ENCODE results near the gene EXOC6B.

EXOC6B gene

GRCh38 chr2:72178551-72178950 is 647.3 kb downstream of the EXOC6B start:
- H2BK15ac ChIP-seq (replicated peaks; ENCODE audit: low read depth) = no peak overlapping the region
- H3K4me2 ChIP-seq (ENCODE audit: low read length) = no peak overlapping the region
- H2BK120ac ChIP-seq (ENCODE audit: low read depth, low read length) = no peak overlapping the region
- no peak for DNase-seq
- H3K4ac ChIP-seq (ENCODE audit: low read depth, low read length) = no peak overlapping the region
- no peak overlapping the region for H3K18ac ChIP-seq (ENCODE audit: low read length)
- H3K56ac ChIP-seq (ENCODE audit: low read length) = no peak overlapping the region
- no peaks in the 10 kb centered on the region for H3K36me3 ChIP-seq (ENCODE audit: control insufficient read depth, insufficient read depth, low read length)
- H4K5ac ChIP-seq (ENCODE audit: low read length) = no peak overlapping the region
- no peak overlapping the region for H3K23ac ChIP-seq (ENCODE audit: low read length)
- no peaks in the 10 kb centered on the region for H3K27me3 ChIP-seq (ENCODE audit: insufficient read depth, low read length, poor library complexity)
- H2BK5ac ChIP-seq (ENCODE audit: low read length) = no peak overlapping the region
- H3K9ac ChIP-seq (ENCODE audit: low read length) = no peak overlapping the region
- H4K8ac ChIP-seq (ENCODE audit: low read depth, low read length) = no peak overlapping the region
- H3K4me3 ChIP-seq (ENCODE audit: low read length) = no peak overlapping the region
- no peaks in the 10 kb centered on the region for H3K79me1 ChIP-seq (ENCODE audit: low read length)
- H3K27ac ChIP-seq (ENCODE audit: low read depth, low read length) = no peak overlapping the region
- no CpG with 5 or more reads among the region's 2 CpGs for WGBS (ENCODE audit: extremely low coverage, insufficient coverage, low lambda C conversion rate)
- no peak overlapping the region for H2AK5ac ChIP-seq (ENCODE audit: low read length)
- peaks cover 3% of the 10 kb centered on the region for H3K4me1 ChIP-seq (ENCODE audit: control insufficient read depth, low read depth, low read length)
- H3K79me2 ChIP-seq (ENCODE audit: control insufficient read depth, insufficient read depth, low read length) = no peaks in the 10 kb centered on the region

GRCh38 chr2:72176281-72176680 is 649.6 kb downstream of the EXOC6B start:
- no peak overlapping the region for H3K4me2 ChIP-seq (ENCODE audit: low read length)
- H3K4me3 ChIP-seq (ENCODE audit: low read length) = no peak overlapping the region
- no peak overlapping the region for H2BK120ac ChIP-seq (ENCODE audit: low read depth, low read length)
- DNase-seq = no peak
- no peak overlapping the region for H2BK5ac ChIP-seq (ENCODE audit: low read length)
- no peak overlapping the region for H3K18ac ChIP-seq (ENCODE audit: low read length)
- no peak overlapping the region for H4K5ac ChIP-seq (ENCODE audit: low read length)
- H3K27me3 ChIP-seq (ENCODE audit: insufficient read depth, low read length, poor library complexity) = no peaks in the 10 kb centered on the region
- H3K56ac ChIP-seq (ENCODE audit: low read length) = no peak overlapping the region
- no CpG with 5 or more reads among the region's 1 CpG for WGBS (ENCODE audit: extremely low coverage, insufficient coverage, low lambda C conversion rate)
- no peaks in the 10 kb centered on the region for H3K36me3 ChIP-seq (ENCODE audit: control insufficient read depth, insufficient read depth, low read length)
- H2AK5ac ChIP-seq (ENCODE audit: low read length) = no peak overlapping the region
- peaks cover 9% of the 10 kb centered on the region for H3K4me1 ChIP-seq (ENCODE audit: control insufficient read depth, low read depth, low read length)
- no peaks in the 10 kb centered on the region for H3K79me2 ChIP-seq (ENCODE audit: control insufficient read depth, insufficient read depth, low read length)
- H3K79me1 ChIP-seq (ENCODE audit: low read length) = no peaks in the 10 kb centered on the region
- no peak overlapping the region for H2BK15ac ChIP-seq (replicated peaks; ENCODE audit: low read depth)
- no peak overlapping the region for H3K23ac ChIP-seq (ENCODE audit: low read length)
- H3K4ac ChIP-seq (ENCODE audit: low read depth, low read length) = no peak overlapping the region
- H3K27ac ChIP-seq (ENCODE audit: low read depth, low read length) = no peak overlapping the region
- no peak overlapping the region for H3K9ac ChIP-seq (ENCODE audit: low read length)
- no peak overlapping the region for H4K8ac ChIP-seq (ENCODE audit: low read depth, low read length)

GRCh38 chr2:72175636-72176035 is 650.2 kb downstream of the EXOC6B start:
- H4K8ac ChIP-seq (ENCODE audit: low read depth, low read length) = no peak overlapping the region
- no peaks in the 10 kb centered on the region for H3K79me2 ChIP-seq (ENCODE audit: control insufficient read depth, insufficient read depth, low read length)
- WGBS (ENCODE audit: extremely low coverage, insufficient coverage, low lambda C conversion rate) = no CpG with 5 or more reads among the region's 4 CpGs

GRCh38 chr2:72173640-72174321 is 652.1 kb downstream of the EXOC6B start:
- H3K27me3 ChIP-seq (ENCODE audit: insufficient read depth, low read length, poor library complexity) = no peaks in the 10 kb centered on the region
- no peak overlapping the region for H2AK5ac ChIP-seq (ENCODE audit: low read length)
- H3K4ac ChIP-seq (ENCODE audit: low read depth, low read length) = no peak overlapping the region
- no peaks in the 10 kb centered on the region for H3K79me2 ChIP-seq (ENCODE audit: control insufficient read depth, insufficient read depth, low read length)
- no peaks in the 10 kb centered on the region for H3K36me3 ChIP-seq (ENCODE audit: control insufficient read depth, insufficient read depth, low read length)
- no peak overlapping the region for H3K23ac ChIP-seq (ENCODE audit: low read length)
- H3K4me1 ChIP-seq (ENCODE audit: control insufficient read depth, low read depth, low read length) = peaks cover 9% of the 10 kb centered on the region
- H3K4me2 ChIP-seq (ENCODE audit: low read length) = no peak overlapping the region
- peak overlapping the region; percentile 15 for H3K27ac ChIP-seq (ENCODE audit: low read depth, low read length)
- peak overlapping the region; percentile 33 for H3K18ac ChIP-seq (ENCODE audit: low read length)
- H3K56ac ChIP-seq (ENCODE audit: low read length) = peak overlapping the region; percentile 56
- H2BK5ac ChIP-seq (ENCODE audit: low read length) = no peak overlapping the region
- no peak overlapping the region for H2BK15ac ChIP-seq (replicated peaks; ENCODE audit: low read depth)
- WGBS (ENCODE audit: extremely low coverage, insufficient coverage, low lambda C conversion rate) = no CpG with 5 or more reads among the region's 8 CpGs
- no peaks in the 10 kb centered on the region for H3K79me1 ChIP-seq (ENCODE audit: low read length)
- no peak overlapping the region for H3K9ac ChIP-seq (ENCODE audit: low read length)
- no peak overlapping the region for H3K4me3 ChIP-seq (ENCODE audit: low read length)
- H4K8ac ChIP-seq (ENCODE audit: low read depth, low read length) = no peak overlapping the region
- no peak overlapping the region for H2BK120ac ChIP-seq (ENCODE audit: low read depth, low read length)
- peak; percentile 86 for DNase-seq
- H4K5ac ChIP-seq (ENCODE audit: low read length) = no peak overlapping the region

More at GRCh38 chr2:72175636-72176035, 650.2 kb downstream of the EXOC6B start:
- H3K18ac ChIP-seq (ENCODE audit: low read length) = no peak overlapping the region
- peaks cover 9% of the 10 kb centered on the region for H3K4me1 ChIP-seq (ENCODE audit: control insufficient read depth, low read depth, low read length)
- H3K56ac ChIP-seq (ENCODE audit: low read length) = no peak overlapping the region
- no peaks in the 10 kb centered on the region for H3K36me3 ChIP-seq (ENCODE audit: control insufficient read depth, insufficient read depth, low read length)
- H3K4me2 ChIP-seq (ENCODE audit: low read length) = no peak overlapping the region
- no peak for DNase-seq
- no peak overlapping the region for H3K4me3 ChIP-seq (ENCODE audit: low read length)
- no peak overlapping the region for H3K23ac ChIP-seq (ENCODE audit: low read length)
- H3K79me1 ChIP-seq (ENCODE audit: low read length) = no peaks in the 10 kb centered on the region
- no peak overlapping the region for H2BK5ac ChIP-seq (ENCODE audit: low read length)
- no peak overlapping the region for H2BK120ac ChIP-seq (ENCODE audit: low read depth, low read length)
- no peak overlapping the region for H3K4ac ChIP-seq (ENCODE audit: low read depth, low read length)
- H2BK15ac ChIP-seq (replicated peaks; ENCODE audit: low read depth) = no peak overlapping the region
- H3K27me3 ChIP-seq (ENCODE audit: insufficient read depth, low read length, poor library complexity) = no peaks in the 10 kb centered on the region
- H3K9ac ChIP-seq (ENCODE audit: low read length) = no peak overlapping the region
- no peak overlapping the region for H4K5ac ChIP-seq (ENCODE audit: low read length)
- no peak overlapping the region for H3K27ac ChIP-seq (ENCODE audit: low read depth, low read length)
- H2AK5ac ChIP-seq (ENCODE audit: low read length) = no peak overlapping the region

- no peak overlapping the region for H3K9ac ChIP-seq (ENCODE audit: low read length)
- H2AK5ac ChIP-seq (ENCODE audit: low read length) = no peak overlapping the region
- H3K79me2 ChIP-seq (ENCODE audit: control insufficient read depth, insufficient read depth, low read length) = no peaks in the 10 kb centered on the region
- H3K56ac ChIP-seq (ENCODE audit: low read length) = no peak overlapping the region
- H3K23ac ChIP-seq (ENCODE audit: low read length) = no peak overlapping the region
- peaks cover 9% of the 10 kb centered on the region for H3K4me1 ChIP-seq (ENCODE audit: control insufficient read depth, low read depth, low read length)
- H3K4me3 ChIP-seq (ENCODE audit: low read length) = no peak overlapping the region
- no peaks in the 10 kb centered on the region for H3K79me1 ChIP-seq (ENCODE audit: low read length)
- no peak overlapping the region for H3K18ac ChIP-seq (ENCODE audit: low read length)
- H3K36me3 ChIP-seq (ENCODE audit: control insufficient read depth, insufficient read depth, low read length) = no peaks in the 10 kb centered on the region
- H3K4me2 ChIP-seq (ENCODE audit: low read length) = no peak overlapping the region
- no peak overlapping the region for H2BK15ac ChIP-seq (replicated peaks; ENCODE audit: low read depth)
- no CpG with 5 or more reads among the region's 2 CpGs for WGBS (ENCODE audit: extremely low coverage, insufficient coverage, low lambda C conversion rate)
- no peak overlapping the region for H3K4ac ChIP-seq (ENCODE audit: low read depth, low read length)
- no peak overlapping the region for H4K8ac ChIP-seq (ENCODE audit: low read depth, low read length)
- no peak overlapping the region for H2BK5ac ChIP-seq (ENCODE audit: low read length)
- H4K5ac ChIP-seq (ENCODE audit: low read length) = no peak overlapping the region
- H3K27ac ChIP-seq (ENCODE audit: low read depth, low read length) = no peak overlapping the region
- H3K27me3 ChIP-seq (ENCODE audit: insufficient read depth, low read length, poor library complexity) = no peaks in the 10 kb centered on the region
- DNase-seq = no peak
- no peak overlapping the region for H2BK120ac ChIP-seq (ENCODE audit: low read depth, low read length)
Measured at GRCh38 chr2:72172478-72172877, 653.4 kb downstream of the EXOC6B start.

- no peaks in the 10 kb centered on the region for H3K4me1 ChIP-seq (ENCODE audit: control insufficient read depth, low read depth, low read length)
- H3K79me2 ChIP-seq (ENCODE audit: control insufficient read depth, insufficient read depth, low read length) = no peaks in the 10 kb centered on the region
- H3K79me1 ChIP-seq (ENCODE audit: low read length) = no peaks in the 10 kb centered on the region
- no peak overlapping the region for H4K5ac ChIP-seq (ENCODE audit: low read length)
- WGBS (ENCODE audit: extremely low coverage, insufficient coverage, low lambda C conversion rate) = no CpG with 5 or more reads among the region's 3 CpGs
- H3K9ac ChIP-seq (ENCODE audit: low read length) = no peak overlapping the region
- H3K27me3 ChIP-seq (ENCODE audit: insufficient read depth, low read length, poor library complexity) = no peaks in the 10 kb centered on the region
- H3K27ac ChIP-seq (ENCODE audit: low read depth, low read length) = no peak overlapping the region
- H2BK120ac ChIP-seq (ENCODE audit: low read depth, low read length) = no peak overlapping the region
- no peak overlapping the region for H3K23ac ChIP-seq (ENCODE audit: low read length)
- H3K56ac ChIP-seq (ENCODE audit: low read length) = no peak overlapping the region
- H3K4me3 ChIP-seq (ENCODE audit: low read length) = no peak overlapping the region
- no peak overlapping the region for H4K8ac ChIP-seq (ENCODE audit: low read depth, low read length)
- H3K4me2 ChIP-seq (ENCODE audit: low read length) = no peak overlapping the region
- H3K4ac ChIP-seq (ENCODE audit: low read depth, low read length) = no peak overlapping the region
- no peak overlapping the region for H2BK5ac ChIP-seq (ENCODE audit: low read length)
- no peaks in the 10 kb centered on the region for H3K36me3 ChIP-seq (ENCODE audit: control insufficient read depth, insufficient read depth, low read length)
- H2AK5ac ChIP-seq (ENCODE audit: low read length) = no peak overlapping the region
- DNase-seq = no peak
- H3K18ac ChIP-seq (ENCODE audit: low read length) = no peak overlapping the region
- no peak overlapping the region for H2BK15ac ChIP-seq (replicated peaks; ENCODE audit: low read depth)
Measured at GRCh38 chr2:72166279-72166678, 659.6 kb downstream of the EXOC6B start.
